ENCODE data around the gene VPS16. TPM values are rescaled to one million over a fixed set of nuclear protein-coding genes. Genes with fewer than 3 reads are reported as not detected.

VPS16 gene
- total and polyA plus RNA-seq, 2 of the 13 experiments (the other 11 are each of a cell fraction or from before 2014, with no cell fraction given): 34.2 to 35.4 TPM

GRCh38 chr20:2873010-2873746 lies 32.6 kb downstream of the VPS16 start, which contains the start of gene PTPRA (continued):
- TF ChIP-seq ZBTB49 (CRISPR knock-in tag; IDR thresholded peaks at IDR 0.05; ENCODE audit: borderline replicate concordance) (peak; percentile 35; the same call in 1 of the 2 replicates), ZNF746 (CRISPR knock-in tag; IDR thresholded peaks at IDR 0.05) (no peak; the same call in none of the 2 replicates), RBAK (CRISPR knock-in tag; IDR thresholded peaks at IDR 0.05) (peak; percentile 49; the same call in 1 of the 2 replicates), SRSF4 (IDR thresholded peaks at IDR 0.05; ENCODE audit: low read depth, low read length, poor library complexity, severe bottlenecking) (no peak), ZNF275 (CRISPR knock-in tag; IDR thresholded peaks at IDR 0.05; ENCODE audit: borderline replicate concordance) (peak; percentile 69), MLXIP (CRISPR knock-in tag; IDR thresholded peaks at IDR 0.05; ENCODE audit: borderline replicate concordance) (no peak), MTA3 (CRISPR knock-in tag; IDR thresholded peaks at IDR 0.05) (no peak), FOSL1 (CRISPR knock-in tag; IDR thresholded peaks at IDR 0.05; ENCODE audit: borderline replicate concordance) (no peak), ZNF564 (CRISPR knock-in tag; IDR thresholded peaks at IDR 0.05) (no peak; the same call in none of the 2 replicates), TP53 (CRISPR knock-in tag; conservative IDR thresholded peaks at IDR 0.05) (no peak), PCBP2 (optimal IDR thresholded peaks at IDR 0.05; ENCODE audit: low read depth, low read length, poor library complexity, severe bottlenecking) (no peak), MXD1 (CRISPR knock-in tag; IDR thresholded peaks at IDR 0.05) (no peak; the same call in none of the 2 replicates), IRF2 (CRISPR knock-in tag; IDR thresholded peaks at IDR 0.05) (no peak; the same call in 1 of the 2 replicates), ZNF776 (CRISPR knock-in tag; IDR thresholded peaks at IDR 0.05) (no peak; the same call in 1 of the 2 replicates), ATF1 (CRISPR knock-in tag; IDR thresholded peaks at IDR 0.05) (no peak), ZNF3 (CRISPR knock-in tag; IDR thresholded peaks at IDR 0.05) (0 out of 2 replicates have a peak, but pooled peaks have one; percentile 38), ZFX (CRISPR knock-in tag; IDR thresholded peaks at IDR 0.05; ENCODE audit: low read depth) (peak; percentile 87), MAFG (CRISPR knock-in tag; IDR thresholded peaks at IDR 0.05) (no peak), DZIP1 (CRISPR knock-in tag; IDR thresholded peaks at IDR 0.05) (no peak; the same call in none of the 2 replicates)

Data from HepG2 (cell line).